ENCODE measurements around the gene NINL.

DNA sequence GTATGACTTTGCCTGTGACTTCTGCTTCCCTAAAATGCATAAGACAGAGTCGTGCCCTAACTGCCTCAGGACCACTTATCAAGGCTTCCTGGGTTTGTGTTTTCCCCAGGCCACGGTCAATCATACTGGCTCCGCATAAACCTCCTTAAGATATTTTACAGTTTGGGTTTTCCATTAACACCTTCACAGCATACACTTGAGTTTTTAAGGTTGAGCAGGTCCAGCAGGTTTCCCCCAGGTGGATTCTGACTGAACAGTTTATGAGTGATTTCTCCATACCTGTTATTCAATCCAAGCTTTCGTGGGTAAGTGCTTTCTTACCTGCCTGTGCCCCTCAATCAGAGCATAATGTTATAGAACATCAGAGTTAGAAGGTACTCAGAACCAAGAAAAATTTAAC, 39.3 kb downstream of the NINL start:
- no peak for TF ChIP-seq CTCF (IDR thresholded peaks at IDR 0.05)
- no peak for TF ChIP-seq POLR2A (IDR thresholded peaks at IDR 0.05)
